HG03378 (cell line): ENCODE data around the gene ANKRD36.
"Not testable (repeated sequence)": the region's sequence is repeated elsewhere in the genome, so short reads cannot be mapped to it uniquely, and the experiment has no call there.

Experiments
- ATAC-seq: cut with Tn5 transposase; IDR thresholded peaks from one replicate; pipeline ENCODE4 v1.9.1; 2021; ENCODE audit warnings: mild to moderate bottlenecking, moderate library complexity; ENCODE audit not compliant: unreplicated experiment

Gene ANKRD36

GRCh38 chr2:97112320-97113049 is 468 bp upstream of the ANKRD36 start:
- ATAC-seq: not testable (repeated sequence)

GRCh38 chr2:97113882-97114255 is 916 bp downstream of the ANKRD36 start:
- not testable (repeated sequence) for ATAC-seq

- not testable (repeated sequence) for ATAC-seq
These were observed 16.1 kb downstream of the ANKRD36 start for GRCh38 chr2:97129090-97129489.

- not testable (repeated sequence) for ATAC-seq
These were observed 31.1 kb downstream of the ANKRD36 start for GRCh38 chr2:97144016-97144415.

- not testable (repeated sequence) for ATAC-seq
These were observed 53.6 kb downstream of the ANKRD36 start for GRCh38 chr2:97166548-97166947.

GRCh38 chr2:97167938-97168337 is 55.0 kb downstream of the ANKRD36 start:
- not testable (repeated sequence) for ATAC-seq

GRCh38 chr2:97168583-97168982 is 55.6 kb downstream of the ANKRD36 start:
- not testable (repeated sequence) for ATAC-seq

- ATAC-seq: not testable (repeated sequence)
These were observed 67.4 kb downstream of the ANKRD36 start for GRCh38 chr2:97180391-97180790.

- not testable (repeated sequence) for ATAC-seq
These were observed 82.4 kb downstream of the ANKRD36 start for GRCh38 chr2:97195349-97195748.

- not testable (repeated sequence) for ATAC-seq
These were observed 84.3 kb downstream of the ANKRD36 start for GRCh38 chr2:97197251-97197650.

GRCh38 chr2:97200887-97201286 is 87.9 kb downstream of the ANKRD36 start:
- ATAC-seq: not testable (repeated sequence)

- not testable (repeated sequence) for ATAC-seq
These were observed 89.8 kb downstream of the ANKRD36 start for GRCh38 chr2:97202643-97203250.

- no peak for ATAC-seq
These were observed 97.4 kb downstream of the ANKRD36 start for GRCh38 chr2:97210325-97210724.

GRCh38 chr2:97215025-97215424 is 102.1 kb downstream of the ANKRD36 start:
- not testable (repeated sequence) for ATAC-seq

- not testable (repeated sequence) for ATAC-seq
These were observed 118.1 kb downstream of the ANKRD36 start for GRCh38 chr2:97230848-97231585.

GRCh38 chr2:97232981-97233380 is 120.0 kb downstream of the ANKRD36 start:
- ATAC-seq: not testable (repeated sequence)

GRCh38 chr2:97233660-97234295 is 120.8 kb downstream of the ANKRD36 start:
- ATAC-seq: not testable (repeated sequence)

- not testable (repeated sequence) for ATAC-seq
These were observed 148.2 kb downstream of the ANKRD36 start for GRCh38 chr2:97261192-97261591.

GRCh38 chr2:97266449-97266848 is 153.5 kb downstream of the ANKRD36 start:
- not testable (repeated sequence) for ATAC-seq

GRCh38 chr2:97267411-97268074 is 154.6 kb downstream of the ANKRD36 start:
- ATAC-seq: no peak
